AG20443 (cell line): ENCODE measurements around the gene WDR54.
A peak's percentile ranks its signal among the peaks of the same experiment; 100 is the strongest.
"Not testable (repeated sequence)": the region's sequence is repeated elsewhere in the genome, so short reads cannot be mapped to it uniquely, and the experiment has no call there.

Experiments
- DNase-seq: peaks from one replicate; pipeline ENCODE4 v3.0.0; 2012; ENCODE audit warnings: low spot score, mixed read lengths

WDR54 gene

DNA sequence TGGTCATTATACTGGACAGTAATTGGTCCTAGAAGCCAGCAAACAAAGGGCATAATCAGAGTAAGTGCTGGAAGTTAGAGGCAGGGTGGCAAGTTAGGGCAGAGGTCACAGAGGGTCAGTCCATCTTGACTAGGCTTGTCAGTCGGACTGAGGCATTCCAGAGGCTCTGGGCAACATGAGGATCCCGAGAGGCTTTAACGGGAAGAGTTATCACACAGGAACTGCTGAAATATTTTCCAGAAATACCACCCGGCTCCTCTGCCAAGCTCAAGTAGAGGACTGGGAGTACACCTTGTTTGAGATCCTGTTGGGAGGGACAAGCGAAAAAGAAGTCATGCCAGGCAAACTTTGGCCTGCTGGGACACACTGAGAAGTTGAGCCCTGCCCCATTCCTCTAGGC is 13.8 kb upstream of the WDR54 start:
- DNase-seq: no peak

DNA sequence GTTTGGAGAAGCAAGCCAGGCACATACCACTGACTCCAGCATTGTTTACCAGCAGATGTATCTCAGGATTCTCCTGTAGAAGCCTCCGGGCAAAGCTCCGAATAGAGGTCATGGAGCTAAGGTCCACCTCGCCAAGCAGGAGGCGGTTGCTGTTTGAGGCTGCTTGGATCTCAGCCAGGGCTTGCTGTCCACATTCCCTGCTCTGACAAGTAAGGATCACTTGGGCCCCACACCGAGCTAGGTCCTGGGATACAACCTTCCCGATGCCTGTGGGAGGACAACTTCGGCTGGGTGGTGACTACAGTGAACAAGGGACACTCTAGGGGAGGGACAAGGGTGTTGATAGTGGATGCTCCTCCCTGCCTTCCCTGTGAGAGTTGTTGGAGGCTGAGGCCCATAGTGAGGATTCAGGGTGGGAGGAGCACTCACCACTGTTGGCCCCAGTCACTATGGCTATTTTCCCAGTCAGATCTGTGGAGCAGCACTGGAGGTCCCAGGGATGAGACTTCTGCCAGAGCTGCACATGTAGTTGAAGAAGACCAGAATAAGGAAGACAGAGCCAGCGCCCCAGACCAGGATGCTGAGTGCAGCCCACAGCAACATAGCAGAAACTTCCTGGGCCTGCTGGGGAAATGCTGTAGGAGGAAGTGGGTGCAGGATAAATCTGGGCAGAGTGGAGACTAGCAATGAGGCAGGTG is 8.4 kb upstream of the WDR54 start:
- no peak for DNase-seq

DNA sequence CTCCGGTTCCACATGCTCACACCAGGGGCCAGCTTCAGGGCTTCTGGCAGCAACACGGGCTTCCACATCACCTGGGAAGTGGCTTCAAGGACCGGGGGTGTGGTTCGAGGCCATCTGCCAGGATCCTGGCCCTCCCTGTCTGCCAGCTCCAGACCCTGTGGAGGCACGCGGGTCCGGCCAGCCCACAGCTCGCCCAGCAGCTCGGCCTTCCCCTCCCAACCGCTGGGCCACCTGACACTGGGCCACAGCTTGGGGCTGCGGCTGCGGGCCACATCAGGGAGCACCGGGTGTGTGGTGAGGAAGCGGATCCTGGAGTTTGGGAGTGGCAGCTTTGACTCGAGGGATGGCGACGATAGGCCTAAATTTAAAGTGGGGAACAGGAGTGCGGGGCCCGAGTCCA is 7.1 kb upstream of the WDR54 start:
- peak; percentile 57 for DNase-seq

DNA sequence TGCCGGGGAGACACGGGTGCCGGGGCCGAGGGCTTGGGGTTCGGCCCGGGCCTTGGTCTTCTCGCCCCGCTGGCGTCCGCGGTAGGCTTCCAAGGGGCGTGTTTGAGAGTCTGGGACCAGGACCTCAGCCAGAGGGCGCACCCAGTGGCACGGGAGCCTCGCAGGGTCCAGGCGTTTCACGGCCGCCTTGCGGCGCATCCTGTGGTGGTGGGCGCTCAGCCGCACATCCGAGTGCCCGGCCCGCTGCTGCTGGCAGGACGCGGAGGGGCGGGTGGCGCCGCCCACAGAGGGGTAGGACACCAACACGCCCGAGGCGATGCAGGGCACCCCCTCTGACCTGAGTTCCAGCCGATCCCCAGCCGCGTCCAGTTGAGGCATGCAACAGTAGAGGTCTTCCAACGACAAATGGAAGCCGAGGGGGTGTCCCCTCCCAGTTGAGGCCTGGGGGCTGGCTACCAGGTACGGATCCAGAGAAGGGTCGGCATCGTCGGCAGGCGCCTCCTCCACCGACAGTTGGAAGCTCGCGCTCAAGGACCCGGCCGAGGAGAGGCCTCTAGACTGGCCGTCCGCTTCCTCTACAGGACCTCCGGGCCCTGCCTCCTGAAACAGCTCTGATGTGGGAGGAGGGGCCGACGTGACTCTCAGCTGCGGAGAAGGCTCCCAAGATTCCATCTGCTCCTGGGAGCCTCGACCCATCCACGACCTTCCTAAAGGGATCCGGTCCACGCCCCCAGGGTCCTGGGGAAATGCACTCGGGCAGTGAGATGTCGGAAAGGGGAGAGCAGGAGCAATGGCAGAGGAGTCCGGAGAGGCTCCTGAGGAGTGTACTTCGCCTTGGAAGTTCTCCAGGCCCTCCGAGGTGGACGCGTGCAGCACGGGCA is 6.4 kb upstream of the WDR54 start:
- peak; percentile 81 for DNase-seq

DNA sequence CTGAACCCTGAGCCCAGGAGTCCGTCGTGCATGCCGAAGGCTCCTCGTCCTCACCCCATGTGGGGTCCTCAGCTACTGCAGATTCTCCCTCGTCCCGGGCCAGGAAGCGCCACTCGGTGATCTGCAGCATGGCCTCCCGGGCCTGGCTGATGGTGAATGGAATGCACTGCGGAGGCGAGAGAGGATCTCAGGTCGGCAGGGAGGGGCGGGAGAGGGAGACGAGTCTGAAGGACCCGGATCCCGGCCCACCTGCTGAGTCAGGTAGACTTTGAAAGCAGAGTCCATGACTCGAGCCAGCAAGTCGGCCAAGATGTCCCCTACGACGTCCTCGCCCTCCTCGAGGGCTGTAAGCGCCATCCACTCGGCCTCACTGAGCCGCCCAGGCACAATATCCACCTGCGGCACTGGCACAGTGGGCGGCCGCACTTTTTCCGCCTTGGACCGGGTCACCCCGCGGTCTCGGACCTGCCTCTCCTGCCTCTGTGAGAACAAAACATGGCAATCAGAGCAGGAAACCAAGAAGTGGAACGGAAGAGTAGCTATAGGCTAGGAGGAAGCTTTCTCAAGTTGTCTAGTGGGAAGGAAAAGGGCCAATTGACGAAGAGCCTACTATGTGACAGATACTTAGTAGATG is 5.7 kb upstream of the WDR54 start:
- no peak for DNase-seq

DNA sequence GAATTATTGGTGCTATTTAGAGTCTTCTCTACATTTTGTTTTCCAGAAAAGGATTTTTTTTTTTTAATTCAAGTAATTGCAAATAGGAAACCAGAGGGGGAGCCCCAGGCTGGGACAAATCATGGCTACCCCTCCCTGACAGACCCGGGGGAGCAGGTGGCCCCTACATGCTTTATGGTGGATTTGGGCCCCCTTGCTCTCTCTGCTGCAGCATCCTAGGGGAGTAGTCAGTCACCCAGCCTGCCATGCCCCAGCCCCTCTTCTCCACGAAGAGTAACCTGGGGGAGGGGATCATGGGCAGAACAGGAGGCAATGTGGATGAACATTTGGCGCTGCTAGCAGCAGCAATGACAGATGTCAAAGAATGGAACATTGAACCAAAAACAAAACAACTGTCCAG is 4.8 kb upstream of the WDR54 start:
- DNase-seq: no peak

DNA sequence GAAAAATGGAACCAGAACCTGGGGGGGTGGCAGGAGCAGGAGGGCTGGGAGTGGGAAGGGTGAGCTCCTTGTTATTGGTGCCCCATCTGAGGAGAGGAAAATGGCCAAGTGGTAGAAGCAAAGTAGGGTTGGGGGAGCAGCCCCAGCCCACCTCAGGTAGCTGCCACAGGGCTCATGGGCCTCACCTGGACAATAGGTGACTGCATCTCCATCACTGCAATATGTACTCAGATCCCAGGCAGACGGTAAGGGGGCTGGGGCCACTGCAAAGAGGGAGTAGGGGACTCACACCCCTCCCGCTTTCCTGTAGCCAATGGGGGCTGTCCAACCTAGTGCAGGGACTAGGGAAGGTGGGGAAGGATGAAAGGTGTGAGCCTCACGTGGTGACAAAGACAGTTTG is 4.3 kb upstream of the WDR54 start:
- DNase-seq: no peak

DNA sequence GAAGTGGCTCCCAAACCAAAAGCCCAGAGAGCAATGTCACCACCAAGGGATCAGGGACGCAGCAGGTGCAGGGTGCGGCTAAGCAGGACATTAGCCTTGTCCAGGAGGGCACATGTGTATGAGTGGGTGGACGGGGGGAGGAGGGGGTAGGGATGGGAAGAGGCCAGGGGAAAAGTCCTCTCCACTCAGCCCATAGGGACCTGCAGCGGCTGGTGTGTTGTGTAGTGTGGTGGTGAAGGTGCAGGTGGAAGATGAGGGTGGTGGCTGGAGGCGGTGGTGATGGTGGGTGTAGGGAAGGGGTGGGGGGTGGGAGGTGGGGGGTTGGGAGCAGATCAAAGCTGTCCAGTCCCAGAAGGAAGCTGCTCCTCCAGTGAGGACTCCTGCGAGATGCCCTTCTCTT is 3.8 kb upstream of the WDR54 start:
- no peak for DNase-seq

DNA sequence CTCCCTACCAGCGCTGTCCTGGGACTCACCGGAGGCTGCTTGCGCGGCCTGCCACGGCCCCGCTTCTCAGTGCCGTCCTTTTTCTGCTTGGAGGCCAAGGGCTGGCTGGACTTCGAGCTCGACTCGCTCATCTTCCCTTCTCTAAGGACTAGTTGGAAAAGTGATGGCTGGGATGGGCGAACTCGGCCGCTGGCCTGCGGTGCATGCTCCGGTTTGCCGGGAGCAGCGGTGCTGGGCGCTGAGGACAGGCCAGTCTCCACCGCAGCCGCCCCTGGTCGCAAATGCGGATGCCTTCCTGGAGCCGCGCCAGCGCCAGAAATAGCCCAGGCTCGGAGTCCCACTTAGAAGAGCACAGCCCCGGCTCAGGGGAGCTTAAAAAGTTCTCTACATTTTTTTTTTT is 3.2 kb upstream of the WDR54 start:
- DNase-seq: no peak

DNA sequence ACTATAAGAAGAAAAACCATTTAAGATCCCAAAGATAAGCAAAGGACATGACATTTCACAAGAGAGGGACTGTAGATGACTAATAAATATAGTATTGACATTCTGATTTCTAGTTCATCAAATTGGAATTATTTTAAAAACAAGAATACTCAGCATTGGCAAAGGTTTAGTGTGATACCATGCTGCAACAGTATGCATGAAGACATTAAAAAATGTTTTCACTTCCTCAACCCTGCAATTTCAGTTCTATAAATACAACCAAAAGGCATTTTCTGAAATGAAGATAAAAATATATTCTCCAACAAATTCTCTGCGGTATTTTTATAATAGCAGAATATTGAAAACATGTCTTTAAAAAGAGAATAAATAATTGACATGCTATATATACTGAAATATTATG is 2.2 kb upstream of the WDR54 start:
- DNase-seq: no peak

DNA sequence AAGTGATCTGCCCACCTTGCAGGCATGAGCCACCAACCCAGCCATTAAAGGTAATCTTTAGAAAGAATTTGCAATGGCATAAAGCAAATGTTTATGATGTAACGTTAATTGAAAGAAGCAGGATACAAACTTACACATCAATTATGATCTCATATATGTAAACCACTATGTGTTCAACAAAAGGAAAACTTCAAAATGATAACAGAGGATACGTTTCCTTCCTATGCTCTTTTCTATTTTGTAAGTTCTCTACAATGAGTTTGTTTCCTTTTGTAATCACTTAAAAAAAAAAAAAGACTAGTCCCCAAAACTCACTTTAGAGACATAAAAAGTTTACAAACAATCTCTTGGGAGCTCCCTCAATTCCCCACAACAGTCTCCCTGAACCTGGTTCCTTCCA is 1.5 kb upstream of the WDR54 start:
- no peak for DNase-seq

DNA sequence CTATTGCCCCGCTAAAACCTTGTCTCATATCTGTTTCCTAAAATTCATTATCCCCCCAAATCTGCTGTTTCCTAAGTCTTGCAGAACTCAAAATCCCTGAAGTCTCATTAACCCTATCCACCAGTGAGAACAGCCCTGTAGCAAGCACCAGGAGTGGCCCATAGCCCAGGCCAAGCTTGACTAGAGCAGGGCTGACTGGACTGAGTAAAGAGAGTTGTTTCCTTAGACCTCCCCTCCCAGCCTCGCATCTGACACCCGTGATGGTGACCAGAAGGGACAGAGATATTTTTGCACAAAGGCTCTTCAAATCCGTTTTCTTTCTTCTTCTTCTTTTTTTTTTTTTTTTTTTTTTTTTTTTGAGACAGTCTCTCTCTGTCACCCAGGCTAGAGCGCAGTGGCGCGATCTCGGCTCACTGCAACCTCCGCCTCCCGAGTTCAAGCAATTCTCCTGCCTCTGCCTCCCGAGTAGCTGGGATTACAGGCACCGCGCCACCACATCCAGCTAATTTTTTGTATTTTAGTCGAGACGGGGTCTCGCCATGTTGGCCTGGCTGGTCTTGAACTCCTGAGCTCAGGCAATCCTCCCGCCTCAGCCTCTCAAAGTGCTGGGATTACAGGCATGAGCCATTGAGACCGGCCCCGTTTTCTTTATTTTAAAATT is 957 bp upstream of the WDR54 start:
- DNase-seq: not testable (repeated sequence)

DNA sequence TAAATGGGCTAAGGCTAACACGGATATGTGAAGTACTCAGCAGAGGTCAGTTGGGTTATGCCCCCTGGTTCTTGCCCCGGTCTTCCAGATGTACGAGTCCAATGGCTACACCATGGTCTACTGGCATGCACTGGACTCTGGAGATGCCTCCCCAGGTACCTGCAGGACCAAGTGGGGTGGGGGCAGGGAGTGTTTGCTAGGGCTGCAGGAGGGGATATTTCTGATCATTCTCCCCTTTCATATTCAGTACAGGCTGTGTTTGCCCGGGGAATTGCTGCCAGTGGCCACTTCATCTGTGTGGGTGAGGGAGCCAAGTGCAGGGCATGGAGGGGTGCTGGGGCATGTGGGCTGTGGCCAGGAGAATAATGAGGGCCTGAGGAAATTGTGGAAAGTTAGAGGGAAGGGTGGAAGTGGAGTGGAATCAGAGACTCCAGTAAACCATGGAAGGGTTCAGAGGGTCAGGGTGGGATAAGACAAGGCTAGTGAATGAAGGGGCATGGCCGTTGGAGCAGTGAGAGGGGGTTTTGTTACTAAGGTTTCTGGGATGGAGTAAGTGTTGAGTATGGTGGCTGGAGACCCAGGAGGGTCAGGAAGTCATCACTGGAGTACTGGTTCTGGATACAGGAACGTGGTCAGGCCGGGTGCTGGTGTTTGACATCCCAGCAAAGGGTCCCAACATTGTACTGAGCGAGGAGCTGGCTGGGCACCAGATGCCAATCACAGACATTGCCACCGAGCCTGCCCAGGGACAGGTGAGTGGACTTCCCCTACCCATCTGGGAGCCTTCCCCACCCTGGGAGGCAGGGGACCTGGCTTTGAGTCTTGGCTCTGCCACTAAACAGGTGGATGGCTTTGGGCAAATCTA is 1.9 kb downstream of the WDR54 start:
- DNase-seq: no peak

DNA sequence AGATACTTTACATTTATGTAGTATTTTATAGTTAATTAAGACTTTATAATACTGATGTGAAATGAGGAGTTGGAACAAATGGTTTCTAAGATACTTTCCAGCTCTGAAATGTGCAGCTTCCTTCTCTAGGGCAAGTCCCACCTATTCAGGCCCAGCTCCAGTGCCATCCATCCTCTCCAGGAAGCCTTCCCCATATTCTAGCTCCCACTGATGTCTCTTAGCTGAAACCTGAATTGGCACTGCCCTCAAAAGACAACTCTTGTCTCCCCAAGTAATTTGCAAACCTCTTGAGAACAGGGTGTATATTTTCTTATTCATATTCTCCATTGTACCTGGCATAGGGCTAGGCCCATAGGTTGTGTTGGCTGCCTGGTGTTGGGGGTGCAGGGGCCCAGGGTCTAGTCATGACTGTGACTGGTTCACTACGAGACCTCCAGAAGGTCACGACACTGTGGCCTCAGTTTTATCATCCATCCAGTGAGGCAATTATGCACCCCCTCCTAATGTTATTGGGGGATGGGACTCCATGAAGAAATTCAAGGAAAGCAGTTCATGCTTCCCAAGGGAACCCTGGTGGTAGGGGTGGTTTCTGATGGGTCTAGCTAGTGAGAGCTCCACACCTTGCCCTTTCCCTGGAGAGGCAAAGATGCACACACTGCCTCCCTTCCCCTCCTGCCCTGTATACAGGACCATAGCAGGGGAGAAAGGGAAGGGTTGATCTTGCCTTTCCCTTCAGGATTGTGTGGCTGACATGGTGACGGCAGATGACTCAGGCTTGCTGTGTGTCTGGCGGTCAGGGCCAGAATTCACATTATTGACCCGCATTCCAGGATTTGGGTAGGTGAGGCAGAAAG is 2.8 kb downstream of the WDR54 start:
- peak; percentile 36 for DNase-seq

DNA sequence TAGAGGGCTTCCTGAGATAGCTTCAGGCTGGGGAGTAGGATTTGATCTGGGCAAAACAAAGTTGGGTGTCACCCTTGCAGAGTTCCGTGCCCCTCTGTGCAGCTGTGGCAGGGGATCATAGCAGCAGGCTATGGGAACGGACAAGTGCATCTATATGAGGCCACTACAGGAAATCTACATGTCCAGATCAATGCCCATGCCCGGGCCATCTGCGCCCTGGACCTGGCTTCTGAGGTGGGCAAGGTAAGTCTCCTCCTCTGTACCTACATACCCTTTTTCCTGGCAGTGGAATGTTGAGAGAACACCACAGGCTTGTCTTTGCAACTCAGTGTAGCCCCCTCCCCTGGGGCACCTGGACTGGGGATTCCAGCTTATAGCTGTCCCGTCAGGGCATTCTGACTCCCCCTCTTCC is 3.5 kb downstream of the WDR54 start:
- no peak for DNase-seq

DNA sequence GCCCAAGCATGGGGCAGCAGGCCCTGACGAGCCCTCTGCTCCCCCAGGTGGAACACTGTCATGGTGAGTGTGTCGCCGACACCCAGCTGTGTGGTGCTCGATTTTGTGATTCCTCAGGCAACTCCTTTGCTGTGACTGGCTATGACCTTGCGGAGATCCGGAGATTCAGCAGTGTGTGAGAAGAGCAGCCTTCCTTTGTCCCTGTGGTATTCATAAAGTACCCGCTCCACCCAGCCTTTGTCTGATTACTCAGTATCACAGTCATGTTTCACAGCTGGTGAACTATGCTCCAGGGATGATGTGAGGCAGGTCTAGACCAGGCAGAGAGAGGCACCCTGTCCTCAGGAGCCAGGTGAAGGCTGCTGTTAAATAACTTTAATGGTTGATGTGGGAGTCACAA is 4.0 kb downstream of the WDR54 start:
- peak; percentile 48 for DNase-seq

DNA sequence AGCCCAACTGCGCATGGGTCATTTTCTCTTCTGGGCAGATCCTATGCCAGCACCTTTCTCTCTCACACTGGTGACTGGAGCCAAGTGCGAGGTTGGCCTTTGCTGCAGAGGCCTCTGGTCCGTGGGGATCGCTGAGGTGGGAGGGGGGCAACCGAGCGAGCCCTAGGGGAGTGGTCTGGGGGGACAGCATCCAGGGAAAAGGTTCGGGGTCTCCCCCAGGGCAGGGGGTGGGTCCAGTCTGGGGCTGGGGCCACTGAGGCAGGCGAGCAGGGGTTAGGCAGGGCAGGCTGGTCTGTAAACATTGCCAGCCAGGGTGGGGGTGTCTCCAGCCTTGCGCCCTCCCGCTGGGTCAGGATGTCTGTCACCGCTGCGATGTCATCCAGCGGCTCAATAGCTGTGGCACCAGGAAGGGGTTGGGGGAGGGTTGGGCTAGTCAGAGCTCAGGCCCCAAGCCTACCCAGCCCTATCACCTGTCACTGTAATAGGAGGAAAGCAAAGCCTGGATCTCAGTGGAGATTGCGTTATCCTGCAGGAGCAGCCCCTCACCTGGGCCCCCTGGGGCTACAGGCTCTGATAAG is 4.7 kb downstream of the WDR54 start:
- DNase-seq: no peak

DNA sequence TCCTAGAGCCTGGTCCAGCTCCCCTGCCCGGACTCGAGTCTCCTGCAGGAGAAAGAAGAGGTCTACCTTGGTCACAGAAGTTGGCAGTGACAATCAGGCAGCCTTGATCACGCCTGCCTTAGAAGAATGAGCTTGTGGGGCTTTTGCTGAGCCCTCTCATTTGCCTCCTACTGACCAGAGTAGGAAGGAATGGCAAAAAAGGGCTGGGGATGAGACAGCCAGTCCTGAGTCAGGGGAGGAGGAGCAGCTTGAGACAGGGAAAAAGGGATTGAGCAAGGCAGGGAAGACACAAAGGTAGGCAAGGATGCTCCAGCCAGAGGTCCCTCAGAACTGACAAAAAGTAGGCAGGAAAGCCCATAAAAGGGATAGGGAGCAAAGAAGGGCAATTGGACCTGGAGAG is 6.0 kb downstream of the WDR54 start:
- peak; percentile 49 for DNase-seq

DNA sequence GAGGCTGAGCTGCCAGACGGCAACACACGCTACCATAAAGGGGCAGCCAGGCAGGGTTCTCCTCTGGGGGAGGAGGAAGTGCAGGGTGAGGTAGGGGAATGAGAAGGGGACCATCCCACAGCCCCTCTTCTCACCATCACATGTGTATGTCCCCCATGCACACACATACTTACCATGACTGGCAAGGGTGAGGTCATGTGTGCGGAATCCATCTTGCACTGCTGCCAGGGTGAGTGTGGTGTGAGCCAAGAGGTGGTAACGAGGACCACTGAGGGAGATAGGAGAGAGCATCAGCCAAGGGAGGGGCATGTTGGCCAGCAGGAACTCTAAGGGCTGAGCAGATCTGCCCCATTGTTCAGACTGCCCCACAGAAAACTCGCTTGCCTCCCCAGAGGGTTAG is 7.1 kb downstream of the WDR54 start:
- DNase-seq: no peak
